ENCODE data around the gene ME1.

DNA sequence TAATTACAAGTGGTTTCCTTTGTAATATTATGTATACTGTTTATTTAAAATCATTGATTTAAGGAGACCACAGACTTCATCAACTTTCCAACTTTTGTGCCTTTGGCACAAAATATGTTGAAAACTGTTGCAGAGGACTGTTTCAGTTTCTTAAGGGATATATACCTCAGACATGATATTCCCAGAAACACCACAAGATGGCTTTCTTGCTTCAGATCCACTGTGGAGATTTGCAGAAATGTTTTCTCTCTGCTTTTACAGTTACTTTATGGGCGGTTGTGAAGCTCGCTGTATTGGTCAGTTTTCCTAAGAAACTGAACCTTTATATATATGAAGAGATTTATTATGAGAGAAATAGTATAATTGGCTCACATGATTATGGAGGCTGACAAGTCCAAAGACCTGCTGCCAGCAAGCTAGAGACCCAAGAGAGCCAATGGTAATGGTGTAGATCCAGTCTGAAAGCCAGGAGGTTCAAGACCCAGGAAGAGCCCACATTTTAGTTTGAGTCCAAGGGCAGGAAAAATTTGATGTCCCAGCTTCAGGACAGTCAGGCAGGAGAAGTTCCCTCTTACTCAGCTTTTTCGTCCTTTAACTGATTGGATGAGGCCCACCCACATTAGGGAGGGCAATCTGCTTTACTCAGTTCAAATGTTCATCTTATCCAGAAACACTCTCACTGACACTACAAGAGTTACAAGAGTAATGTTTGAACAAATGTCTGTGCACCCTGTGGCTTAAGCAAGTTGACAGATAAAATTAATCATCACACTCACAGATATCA lies 12.8 kb downstream of the ME1 start:
- TF ChIP-seq ZNF335 (CRISPR knock-in tag; IDR thresholded peaks at IDR 0.05), result no peak
- no peak for TF ChIP-seq SETDB1 (CRISPR knock-in tag; IDR thresholded peaks at IDR 0.05; ENCODE audit: borderline replicate concordance)
- TF ChIP-seq FOSL2 (CRISPR knock-in tag; IDR thresholded peaks at IDR 0.05), result no peak
- TF ChIP-seq, protein P1, sequence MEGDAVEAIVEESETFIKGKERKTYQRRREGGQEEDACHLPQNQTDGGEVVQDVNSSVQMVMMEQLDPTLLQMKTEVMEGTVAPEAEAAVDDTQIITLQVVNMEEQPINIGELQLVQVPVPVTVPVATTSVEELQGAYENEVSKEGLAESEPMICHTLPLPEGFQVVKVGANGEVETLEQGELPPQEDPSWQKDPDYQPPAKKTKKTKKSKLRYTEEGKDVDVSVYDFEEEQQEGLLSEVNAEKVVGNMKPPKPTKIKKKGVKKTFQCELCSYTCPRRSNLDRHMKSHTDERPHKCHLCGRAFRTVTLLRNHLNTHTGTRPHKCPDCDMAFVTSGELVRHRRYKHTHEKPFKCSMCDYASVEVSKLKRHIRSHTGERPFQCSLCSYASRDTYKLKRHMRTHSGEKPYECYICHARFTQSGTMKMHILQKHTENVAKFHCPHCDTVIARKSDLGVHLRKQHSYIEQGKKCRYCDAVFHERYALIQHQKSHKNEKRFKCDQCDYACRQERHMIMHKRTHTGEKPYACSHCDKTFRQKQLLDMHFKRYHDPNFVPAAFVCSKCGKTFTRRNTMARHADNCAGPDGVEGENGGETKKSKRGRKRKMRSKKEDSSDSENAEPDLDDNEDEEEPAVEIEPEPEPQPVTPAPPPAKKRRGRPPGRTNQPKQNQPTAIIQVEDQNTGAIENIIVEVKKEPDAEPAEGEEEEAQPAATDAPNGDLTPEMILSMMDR (CRISPR knock-in tag; IDR thresholded peaks at IDR 0.05), result peak; percentile 54
- TF ChIP-seq BHLHE40 (IDR thresholded peaks at IDR 0.05; ENCODE audit: low read length), result no peak
- TF ChIP-seq SOX13 (IDR thresholded peaks at IDR 0.05), result no peak
- TF ChIP-seq SOX13 (CRISPR knock-in tag; conservative IDR thresholded peaks at IDR 0.05 in 1 of 2, IDR thresholded peaks at IDR 0.05 in 1 of 2), result no peak
- TF ChIP-seq ZFP37 (CRISPR knock-in tag; IDR thresholded peaks at IDR 0.05; ENCODE audit: borderline replicate concordance), result no peak
- TF ChIP-seq, protein P2, sequence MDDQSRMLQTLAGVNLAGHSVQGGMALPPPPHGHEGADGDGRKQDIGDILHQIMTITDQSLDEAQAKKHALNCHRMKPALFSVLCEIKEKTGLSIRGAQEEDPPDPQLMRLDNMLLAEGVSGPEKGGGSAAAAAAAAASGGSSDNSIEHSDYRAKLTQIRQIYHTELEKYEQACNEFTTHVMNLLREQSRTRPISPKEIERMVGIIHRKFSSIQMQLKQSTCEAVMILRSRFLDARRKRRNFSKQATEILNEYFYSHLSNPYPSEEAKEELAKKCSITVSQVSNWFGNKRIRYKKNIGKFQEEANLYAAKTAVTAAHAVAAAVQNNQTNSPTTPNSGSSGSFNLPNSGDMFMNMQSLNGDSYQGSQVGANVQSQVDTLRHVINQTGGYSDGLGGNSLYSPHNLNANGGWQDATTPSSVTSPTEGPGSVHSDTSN (CRISPR knock-in tag; IDR thresholded peaks at IDR 0.05; ENCODE audit: borderline replicate concordance), result no peak
